ENCODE results near the gene FOSL1.

DNA sequence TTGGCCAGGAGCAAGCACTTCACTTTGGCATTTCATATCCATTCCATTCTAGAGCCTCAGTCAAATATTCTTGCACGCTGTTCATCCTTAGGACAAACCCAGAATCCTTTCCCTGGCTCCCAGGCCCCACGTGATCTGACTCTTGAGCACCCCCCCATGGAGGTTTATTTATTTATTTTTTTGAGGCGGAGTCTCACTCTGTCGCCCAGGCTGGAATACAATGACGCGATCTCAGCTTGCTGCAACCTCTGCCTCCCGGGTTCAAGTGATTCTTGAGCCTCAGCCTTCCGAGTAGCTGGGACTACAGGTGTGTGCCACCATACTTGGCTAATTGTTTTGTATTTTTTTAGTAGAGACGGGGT is 32.4 kb upstream of the FOSL1 start:
- TF ChIP-seq, protein P1, sequence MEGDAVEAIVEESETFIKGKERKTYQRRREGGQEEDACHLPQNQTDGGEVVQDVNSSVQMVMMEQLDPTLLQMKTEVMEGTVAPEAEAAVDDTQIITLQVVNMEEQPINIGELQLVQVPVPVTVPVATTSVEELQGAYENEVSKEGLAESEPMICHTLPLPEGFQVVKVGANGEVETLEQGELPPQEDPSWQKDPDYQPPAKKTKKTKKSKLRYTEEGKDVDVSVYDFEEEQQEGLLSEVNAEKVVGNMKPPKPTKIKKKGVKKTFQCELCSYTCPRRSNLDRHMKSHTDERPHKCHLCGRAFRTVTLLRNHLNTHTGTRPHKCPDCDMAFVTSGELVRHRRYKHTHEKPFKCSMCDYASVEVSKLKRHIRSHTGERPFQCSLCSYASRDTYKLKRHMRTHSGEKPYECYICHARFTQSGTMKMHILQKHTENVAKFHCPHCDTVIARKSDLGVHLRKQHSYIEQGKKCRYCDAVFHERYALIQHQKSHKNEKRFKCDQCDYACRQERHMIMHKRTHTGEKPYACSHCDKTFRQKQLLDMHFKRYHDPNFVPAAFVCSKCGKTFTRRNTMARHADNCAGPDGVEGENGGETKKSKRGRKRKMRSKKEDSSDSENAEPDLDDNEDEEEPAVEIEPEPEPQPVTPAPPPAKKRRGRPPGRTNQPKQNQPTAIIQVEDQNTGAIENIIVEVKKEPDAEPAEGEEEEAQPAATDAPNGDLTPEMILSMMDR (IDR thresholded peaks at IDR 0.05; ENCODE audit: low read length) = peak; percentile 4; the same call in 1 of the 2 replicates
- no peak for TF ChIP-seq EZH2 (IDR thresholded peaks at IDR 0.05; ENCODE audit: borderline replicate concordance, low read length)
